Measurements from ENCODE around the gene ATP9A. TPM values are rescaled to one million over a fixed set of nuclear protein-coding genes. Genes with fewer than 3 reads are reported as not detected.

Gene ATP9A
- total and polyA plus RNA-seq, 2 of the 4 experiments (the other 2 are of a cell fraction) = 10.6 to 22.4 TPM

DNA sequence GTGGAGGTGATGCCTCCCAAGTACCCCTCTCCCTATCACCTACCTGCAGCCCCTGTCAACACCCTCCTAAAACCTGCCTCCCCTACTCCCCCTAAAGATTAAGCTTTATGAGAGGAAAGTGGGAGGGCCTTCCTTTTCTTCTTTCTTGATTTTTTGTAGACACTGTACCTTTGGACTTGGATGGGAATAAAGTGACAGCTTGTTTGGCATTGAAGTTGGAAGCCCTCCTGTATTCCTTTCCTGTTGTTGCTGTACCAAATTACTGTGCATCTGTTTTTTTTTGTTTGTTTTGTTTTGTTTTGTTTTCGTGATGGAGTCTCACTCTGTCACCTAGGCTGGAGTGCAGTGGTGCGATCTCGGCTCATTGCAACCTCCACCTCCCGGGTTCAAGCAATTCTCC, 126.3 kb downstream of the ATP9A start:
- CTCF ChIA-PET = interaction anchor here (0.6 kb wide), 1 partner anchor 506 kb away, joined by 3 read pairs; no protein-coding TSS in a partner anchor

More for the DNA sequence above, 126.3 kb downstream of the ATP9A start:
- peaks cover 14% of the 10 kb centered on the region for H3K4me1 ChIP-seq (ENCODE audit: control insufficient read depth, insufficient read depth, low read length)
- DNase-seq = no peak
- no peak overlapping the region for H3K18ac ChIP-seq (ENCODE audit: low read depth, low read length)
- peaks cover 6% of the 10 kb centered on the region for H3K9me1 ChIP-seq (ENCODE audit: insufficient read depth, low read length)
- H2BK20ac ChIP-seq (ENCODE audit: low read depth, low read length) = no peak overlapping the region
- H2BK120ac ChIP-seq (ENCODE audit: low read depth, low read length) = no peak overlapping the region
- no peak overlapping the region for H3K23ac ChIP-seq (ENCODE audit: low read depth, low read length)
- no peak overlapping the region for H2AK9ac ChIP-seq (replicated peaks; ENCODE audit: low read depth, low read length, poor library complexity)
- intact Hi-C loops (cut with micrococcal nuclease) (loop anchor here (5.0 to 10.0 kb wide), 2 partner anchors 123 to 325 kb away; partner anchors contain the start of gene ATP9A), dilution Hi-C loops (cut with HindIII; ENCODE audit: low sequenced_read_pairs, unreplicated experiment) (no loop called here), in situ Hi-C loops (cut with MboI; ENCODE audit: low sequenced_read_pairs) (loop anchor here (5.0 to 10.0 kb wide), 2 partner anchors 123 to 440 kb away; partner anchors contain the start of gene ATP9A)
- no peak overlapping the region for H2BK5ac ChIP-seq (ENCODE audit: low read depth, low read length, poor library complexity, severe bottlenecking)
- H3K4me3 ChIP-seq (ENCODE audit: insufficient read depth, low read depth, low read length) = no peak overlapping the region
- no peak overlapping the region for H4K8ac ChIP-seq (ENCODE audit: low read depth in 2 of 2, low read length in 2 of 2)
- no peak overlapping the region for H2AFZ ChIP-seq (replicated peaks; ENCODE audit: low read length, poor library complexity)
- H3K27ac ChIP-seq (ENCODE audit: insufficient read depth, low read length) = no peak overlapping the region
- peaks cover 0 to 27% of the 10 kb centered on the region in 2 experiments; a peak in 2 of 4 replicates for H3K79me1 ChIP-seq (ENCODE audit: low read depth in 1 of 2, low read length in 2 of 2)
- no peaks in the 10 kb centered on the region; the same call in 1 of the 2 replicates for H3K36me3 ChIP-seq (ENCODE audit: control insufficient read depth, insufficient read depth, low read length)
- no peak overlapping the region for H4K5ac ChIP-seq (ENCODE audit: low read depth, low read length)
- no peak for ATAC-seq (ENCODE audit: low read depth)
- no peak overlapping the region for H4K91ac ChIP-seq (ENCODE audit: insufficient read depth, low read depth, low read length)
- TF ChIP-seq RCOR1 (IDR thresholded peaks at IDR 0.05; ENCODE audit: insufficient replicate concordance, low read length) = no peak
- H2AK5ac ChIP-seq (ENCODE audit: low read depth, low read length) = no peak overlapping the region
- no peak overlapping the region for H3K56ac ChIP-seq (ENCODE audit: extremely low read depth, insufficient read depth, low read length)
- no peak overlapping the region for H3K4ac ChIP-seq (ENCODE audit: low read depth, low read length)
- no peak overlapping the region for H3K4me2 ChIP-seq (ENCODE audit: low read depth, low read length)
- BruUV-seq (replicated peaks) = no TSS peak
- no peaks in the 10 kb centered on the region for H3K27me3 ChIP-seq (ENCODE audit: control insufficient read depth, insufficient read depth, low read length)
- POLR2A ChIA-PET (ENCODE audit: unreplicated experiment) = interaction anchor here (0.6 kb wide), 1 partner anchor 53 kb away, joined by 7 read pairs; no protein-coding TSS in a partner anchor
- no peaks in the 10 kb centered on the region for H3K9me3 ChIP-seq (ENCODE audit: control insufficient read depth, insufficient read depth, low read length)
- WGBS, 2 experiments (ENCODE audit: extremely low coverage in 2 of 2, insufficient read length in 1 of 2) = no CpG with 5 or more reads among the region's 4 CpGs
- H3K9ac ChIP-seq (ENCODE audit: low read depth, low read length) = no peak overlapping the region
- H4K20me1 ChIP-seq (ENCODE audit: insufficient read depth, low read length) = no peaks in the 10 kb centered on the region
- H2BK15ac ChIP-seq (ENCODE audit: low read depth, low read length) = no peak overlapping the region
- H3K14ac ChIP-seq (replicated peaks; ENCODE audit: low read depth, low read length) = no peak overlapping the region
